Ishikawa (cell line): ENCODE results near the gene COL4A2.

ENCODE experiments used
- EGR1 ChIP-seq: IDR thresholded peaks from 2 replicates; pipeline ENCODE4 v1.6.1; 2012
- EP300 ChIP-seq: IDR thresholded peaks from 2 replicates; pipeline ENCODE4 v1.6.1; 2012; ENCODE audit warnings: borderline replicate concordance
- FOXM1 ChIP-seq: IDR thresholded peaks from 2 replicates; pipeline ENCODE4 v1.6.1; 2012; ENCODE audit warnings: low read depth, borderline replicate concordance
- NFIC ChIP-seq: IDR thresholded peaks from 2 replicates; pipeline ENCODE4 v1.6.1; 2012
- RAD21 ChIP-seq: IDR thresholded peaks from 2 replicates; pipeline ENCODE4 v1.6.1; 2012; ENCODE audit warnings: low read depth
- TAF1 ChIP-seq: IDR thresholded peaks from 2 replicates; pipeline ENCODE4 v1.6.1; 2012; ENCODE audit warnings: low read depth, mild to moderate bottlenecking
- TEAD4 ChIP-seq: IDR thresholded peaks from 2 replicates; pipeline ENCODE4 v1.6.1; 2012
- YY1 ChIP-seq: IDR thresholded peaks from 2 replicates; pipeline ENCODE4 v1.6.1; 2012; ENCODE audit warnings: low read depth
- TF ChIP-seq, protein P1 (sequence below): IDR thresholded peaks from 2 replicates; pipeline ENCODE4 v1.6.1; 2012
- TF ChIP-seq, protein P2 (sequence below): IDR thresholded peaks from 2 replicates; pipeline ENCODE4 v1.6.1; 2012; ENCODE audit warnings: low read depth, mild to moderate bottlenecking
- TF ChIP-seq, protein P3 (sequence below): IDR thresholded peaks from 2 replicates; pipeline ENCODE4 v1.6.1; 2012

DNA sequence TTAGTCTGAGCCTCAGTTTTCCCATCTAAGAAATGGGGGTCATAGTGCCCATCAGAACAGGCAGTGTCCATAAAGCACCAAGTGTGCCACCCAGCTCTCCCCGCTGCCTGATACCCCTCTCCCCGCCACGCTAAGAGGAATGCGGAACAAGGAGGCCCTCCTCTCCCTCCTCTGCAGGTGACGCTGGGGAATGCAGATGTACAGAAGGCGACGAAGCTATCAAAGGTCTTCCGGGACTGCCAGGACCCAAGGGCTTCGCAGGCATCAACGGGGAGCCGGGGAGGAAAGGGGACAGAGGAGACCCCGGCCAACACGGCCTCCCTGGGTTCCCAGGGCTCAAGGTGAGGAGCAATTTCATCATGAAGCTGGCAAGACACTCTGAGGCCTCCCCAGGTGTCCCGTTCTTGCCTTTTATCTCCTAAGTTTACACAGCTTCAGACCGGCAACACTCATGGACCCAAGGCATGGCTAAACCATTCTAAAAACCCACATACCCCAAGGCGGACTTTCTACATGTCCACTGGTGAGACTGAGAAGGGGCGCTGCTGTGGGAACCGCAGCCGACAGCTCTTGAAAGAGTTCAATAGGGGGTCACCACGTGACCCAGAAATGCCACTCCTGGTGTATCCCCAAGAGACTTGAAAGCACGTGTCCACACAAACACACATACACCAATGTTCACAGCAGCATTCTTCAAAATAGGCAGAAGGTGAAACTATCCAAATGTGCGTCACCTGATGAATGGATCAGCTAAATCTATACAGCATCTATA is 151.7 kb downstream of the COL4A2 start:
- TF ChIP-seq RAD21 (no peak), TEAD4 (no peak), YY1 (no peak), NFIC (no peak), TAF1 (no peak), EP300 (no peak), FOXM1 (no peak), EGR1 (no peak)
- TF ChIP-seq, protein P1, sequence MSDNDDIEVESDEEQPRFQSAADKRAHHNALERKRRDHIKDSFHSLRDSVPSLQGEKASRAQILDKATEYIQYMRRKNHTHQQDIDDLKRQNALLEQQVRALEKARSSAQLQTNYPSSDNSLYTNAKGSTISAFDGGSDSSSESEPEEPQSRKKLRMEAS, result no peak
- TF ChIP-seq, protein P2, sequence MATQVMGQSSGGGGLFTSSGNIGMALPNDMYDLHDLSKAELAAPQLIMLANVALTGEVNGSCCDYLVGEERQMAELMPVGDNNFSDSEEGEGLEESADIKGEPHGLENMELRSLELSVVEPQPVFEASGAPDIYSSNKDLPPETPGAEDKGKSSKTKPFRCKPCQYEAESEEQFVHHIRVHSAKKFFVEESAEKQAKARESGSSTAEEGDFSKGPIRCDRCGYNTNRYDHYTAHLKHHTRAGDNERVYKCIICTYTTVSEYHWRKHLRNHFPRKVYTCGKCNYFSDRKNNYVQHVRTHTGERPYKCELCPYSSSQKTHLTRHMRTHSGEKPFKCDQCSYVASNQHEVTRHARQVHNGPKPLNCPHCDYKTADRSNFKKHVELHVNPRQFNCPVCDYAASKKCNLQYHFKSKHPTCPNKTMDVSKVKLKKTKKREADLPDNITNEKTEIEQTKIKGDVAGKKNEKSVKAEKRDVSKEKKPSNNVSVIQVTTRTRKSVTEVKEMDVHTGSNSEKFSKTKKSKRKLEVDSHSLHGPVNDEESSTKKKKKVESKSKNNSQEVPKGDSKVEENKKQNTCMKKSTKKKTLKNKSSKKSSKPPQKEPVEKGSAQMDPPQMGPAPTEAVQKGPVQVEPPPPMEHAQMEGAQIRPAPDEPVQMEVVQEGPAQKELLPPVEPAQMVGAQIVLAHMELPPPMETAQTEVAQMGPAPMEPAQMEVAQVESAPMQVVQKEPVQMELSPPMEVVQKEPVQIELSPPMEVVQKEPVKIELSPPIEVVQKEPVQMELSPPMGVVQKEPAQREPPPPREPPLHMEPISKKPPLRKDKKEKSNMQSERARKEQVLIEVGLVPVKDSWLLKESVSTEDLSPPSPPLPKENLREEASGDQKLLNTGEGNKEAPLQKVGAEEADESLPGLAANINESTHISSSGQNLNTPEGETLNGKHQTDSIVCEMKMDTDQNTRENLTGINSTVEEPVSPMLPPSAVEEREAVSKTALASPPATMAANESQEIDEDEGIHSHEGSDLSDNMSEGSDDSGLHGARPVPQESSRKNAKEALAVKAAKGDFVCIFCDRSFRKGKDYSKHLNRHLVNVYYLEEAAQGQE, result no peak
- TF ChIP-seq, protein P3, sequence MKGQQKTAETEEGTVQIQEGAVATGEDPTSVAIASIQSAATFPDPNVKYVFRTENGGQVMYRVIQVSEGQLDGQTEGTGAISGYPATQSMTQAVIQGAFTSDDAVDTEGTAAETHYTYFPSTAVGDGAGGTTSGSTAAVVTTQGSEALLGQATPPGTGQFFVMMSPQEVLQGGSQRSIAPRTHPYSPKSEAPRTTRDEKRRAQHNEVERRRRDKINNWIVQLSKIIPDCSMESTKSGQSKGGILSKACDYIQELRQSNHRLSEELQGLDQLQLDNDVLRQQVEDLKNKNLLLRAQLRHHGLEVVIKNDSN, result no peak
